Activated naive CD8-positive, alpha-beta T cell treated with anti-CD3 and anti-CD28 coated beads for 36 hours (primary cell): ENCODE results near the gene ST3GAL3. TPM values are rescaled to one million over a fixed set of nuclear protein-coding genes. Genes with fewer than 3 reads are reported as not detected.

Experiments
- DNase-seq: peaks from one replicate; pipeline ENCODE4 v3.0.0; 2021
- H3K27ac Mint-ChIP-seq: one replicate; pipeline ENCODE4 v1.8.0; 2022; ENCODE audit warnings: mild to moderate bottlenecking, moderate library complexity, mixed read lengths
- H3K27me3 Mint-ChIP-seq: one replicate; pipeline ENCODE4 v1.8.0; 2022; ENCODE audit warnings: mild to moderate bottlenecking, mixed read lengths
- H3K36me3 Mint-ChIP-seq: one replicate; pipeline ENCODE4 v1.8.0; 2021; ENCODE audit warnings: mild to moderate bottlenecking, mixed read lengths
- H3K4me1 Mint-ChIP-seq: one replicate; pipeline ENCODE4 v1.8.0; 2021; ENCODE audit warnings: mixed read lengths
- H3K4me3 Mint-ChIP-seq: one replicate; pipeline ENCODE4 v1.8.0; 2022; ENCODE audit warnings: mild to moderate bottlenecking, moderate library complexity, mixed read lengths
- H3K9me3 Mint-ChIP-seq: one replicate; pipeline ENCODE4 v1.8.0; 2022; ENCODE audit warnings: mixed read lengths
- total RNA-seq, 2 experiments: library from RNA; stranded (reverse); gene quantifications; one replicate each; pipeline ENCODE4 v1.2.3, GENCODE V29; 2021

Gene ST3GAL3
- total RNA-seq, 2 experiments from 2014 or later: 9.7 to 11.1 TPM

- Mint-ChIP-seq H3K27ac (no peak overlapping the region), H3K4me3 (no peak overlapping the region), H3K36me3 (peaks cover 15% of the 10 kb centered on the region), H3K27me3 (no peaks in the 10 kb centered on the region), H3K9me3 (peaks cover under 1% of the 10 kb centered on the region), H3K4me1 (peaks cover 9% of the 10 kb centered on the region)
- DNase-seq: no peak
Observed at GRCh38 chr1:43847290-43847689, 140.0 kb downstream of the ST3GAL3 start.

- no peak overlapping the region for H3K27ac Mint-ChIP-seq
- no peaks in the 10 kb centered on the region for H3K27me3 Mint-ChIP-seq
- peaks cover 10% of the 10 kb centered on the region for H3K36me3 Mint-ChIP-seq
- no peak for DNase-seq
- no peak overlapping the region for H3K4me3 Mint-ChIP-seq
- H3K4me1 Mint-ChIP-seq: peaks cover 12% of the 10 kb centered on the region
- H3K9me3 Mint-ChIP-seq: no peaks in the 10 kb centered on the region
Observed at GRCh38 chr1:43847882-43848281, 140.5 kb downstream of the ST3GAL3 start.

- H3K36me3 Mint-ChIP-seq: peaks cover 3% of the 10 kb centered on the region
- no peaks in the 10 kb centered on the region for H3K9me3 Mint-ChIP-seq
- H3K27ac Mint-ChIP-seq: no peak overlapping the region
- DNase-seq: no peak
- peaks cover 20% of the 10 kb centered on the region for H3K4me1 Mint-ChIP-seq
- no peak overlapping the region for H3K4me3 Mint-ChIP-seq
- H3K27me3 Mint-ChIP-seq: no peaks in the 10 kb centered on the region
Observed at GRCh38 chr1:43849670-43850069, 142.3 kb downstream of the ST3GAL3 start.

DNA sequence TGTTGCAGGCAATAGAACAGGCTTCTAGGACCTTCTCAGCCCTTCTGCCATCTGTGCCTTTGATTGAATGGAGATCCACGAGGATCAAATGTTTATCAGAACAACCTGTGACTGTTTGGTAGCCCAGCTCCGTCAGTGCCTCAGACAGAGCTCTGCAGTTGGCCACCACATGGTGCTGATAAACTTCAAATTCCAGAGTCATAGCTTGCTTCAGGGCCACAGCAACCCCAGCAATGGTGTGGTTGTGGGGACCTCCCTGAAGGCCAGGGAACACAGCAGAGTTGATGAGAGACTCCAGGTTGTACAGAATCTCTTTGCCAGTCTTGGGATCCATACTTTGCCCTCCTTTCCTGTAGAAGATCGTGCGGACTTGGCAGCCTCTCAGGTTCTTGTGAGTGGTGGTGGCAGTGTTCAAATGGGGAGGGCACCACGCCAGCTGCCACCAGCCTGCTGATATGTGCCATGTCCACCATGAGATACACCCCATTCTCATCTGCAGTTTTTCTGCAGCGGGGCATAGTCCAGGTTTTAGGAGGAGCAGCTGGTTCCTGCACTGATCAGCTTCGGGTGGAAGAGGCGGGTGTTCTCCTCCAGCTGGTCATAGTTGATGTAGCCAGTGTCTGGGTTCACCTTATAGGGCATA, 143.4 kb downstream of the ST3GAL3 start:
- H3K27ac Mint-ChIP-seq: no peak overlapping the region
- H3K36me3 Mint-ChIP-seq: peaks cover 7% of the 10 kb centered on the region
- H3K4me3 Mint-ChIP-seq: no peak overlapping the region
- peaks cover 20% of the 10 kb centered on the region for H3K4me1 Mint-ChIP-seq
- H3K9me3 Mint-ChIP-seq: no peaks in the 10 kb centered on the region
- no peaks in the 10 kb centered on the region for H3K27me3 Mint-ChIP-seq
- DNase-seq: no peak

DNA sequence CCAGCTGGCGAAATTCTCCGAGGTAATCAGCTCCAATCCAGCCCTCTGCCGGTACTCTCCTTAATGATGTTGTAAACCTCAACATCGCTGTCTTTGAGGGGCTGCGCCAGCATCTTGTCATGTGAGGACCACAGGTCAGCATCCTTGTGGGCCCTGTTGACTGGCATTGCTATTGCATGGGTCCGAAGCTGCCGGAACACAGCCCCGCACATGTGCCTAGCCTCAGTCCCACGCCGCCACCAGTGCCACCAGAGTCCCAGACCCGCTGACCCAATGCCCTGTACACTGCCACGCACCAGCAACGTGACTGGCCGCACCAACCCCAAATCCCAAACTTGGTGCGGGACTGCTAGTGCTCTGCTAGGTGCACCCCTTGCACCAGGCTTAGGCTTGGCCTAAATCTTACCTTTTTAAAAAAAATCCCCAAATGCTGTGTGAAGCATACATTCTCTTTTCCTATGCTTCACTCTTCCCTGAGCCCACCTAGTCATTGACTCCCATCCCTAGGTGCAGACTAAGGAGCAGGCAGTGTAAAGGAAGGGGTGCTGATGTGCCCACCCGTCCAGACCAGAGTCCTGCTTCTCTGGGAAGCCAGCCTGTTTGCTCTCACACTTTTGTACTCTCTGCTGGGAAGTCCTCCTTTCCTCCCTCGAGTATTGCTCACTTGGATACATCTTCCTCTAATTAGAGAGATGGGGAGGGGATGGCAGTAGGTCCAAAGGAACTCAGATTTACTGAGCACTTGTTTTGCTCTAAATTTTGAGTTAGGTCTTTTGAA, 144.4 kb downstream of the ST3GAL3 start:
- no peak overlapping the region for H3K27ac Mint-ChIP-seq
- no peaks in the 10 kb centered on the region for H3K9me3 Mint-ChIP-seq
- peaks cover 20% of the 10 kb centered on the region for H3K4me1 Mint-ChIP-seq
- H3K4me3 Mint-ChIP-seq: no peak overlapping the region
- H3K27me3 Mint-ChIP-seq: no peaks in the 10 kb centered on the region
- peaks cover 7% of the 10 kb centered on the region for H3K36me3 Mint-ChIP-seq
- no peak for DNase-seq

GRCh38 chr1:43853161-43853921, 146.0 kb downstream of the ST3GAL3 start:
- Mint-ChIP-seq H3K27me3 (no peaks in the 10 kb centered on the region), H3K4me3 (no peak overlapping the region), H3K4me1 (peaks cover 12% of the 10 kb centered on the region), H3K36me3 (peaks cover 9% of the 10 kb centered on the region), H3K9me3 (no peaks in the 10 kb centered on the region), H3K27ac (no peak overlapping the region)
- no peak for DNase-seq

DNA sequence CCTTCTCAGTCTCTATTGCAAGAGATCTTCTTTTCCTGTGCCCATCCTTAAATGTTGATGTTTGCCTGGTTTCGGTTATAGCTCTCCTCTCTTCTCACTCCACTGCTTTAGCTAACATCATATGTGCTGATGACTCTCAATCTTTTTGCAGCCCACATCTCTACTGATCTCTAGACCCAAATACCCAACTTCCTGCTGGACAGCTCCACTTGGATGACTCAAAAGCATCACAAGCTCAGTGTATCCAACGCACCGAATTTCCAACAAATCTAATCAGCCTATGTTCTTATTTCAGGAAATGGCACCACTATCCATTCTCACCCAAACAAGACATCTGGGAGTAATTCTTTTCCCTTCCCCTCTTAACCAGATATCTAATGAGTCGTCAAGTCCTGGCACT, 147.1 kb downstream of the ST3GAL3 start:
- Mint-ChIP-seq H3K4me3 (no peak overlapping the region), H3K27ac (no peak overlapping the region), H3K4me1 (peaks cover 12% of the 10 kb centered on the region), H3K27me3 (no peaks in the 10 kb centered on the region), H3K9me3 (no peaks in the 10 kb centered on the region), H3K36me3 (peaks cover 9% of the 10 kb centered on the region)
- DNase-seq: no peak

DNA sequence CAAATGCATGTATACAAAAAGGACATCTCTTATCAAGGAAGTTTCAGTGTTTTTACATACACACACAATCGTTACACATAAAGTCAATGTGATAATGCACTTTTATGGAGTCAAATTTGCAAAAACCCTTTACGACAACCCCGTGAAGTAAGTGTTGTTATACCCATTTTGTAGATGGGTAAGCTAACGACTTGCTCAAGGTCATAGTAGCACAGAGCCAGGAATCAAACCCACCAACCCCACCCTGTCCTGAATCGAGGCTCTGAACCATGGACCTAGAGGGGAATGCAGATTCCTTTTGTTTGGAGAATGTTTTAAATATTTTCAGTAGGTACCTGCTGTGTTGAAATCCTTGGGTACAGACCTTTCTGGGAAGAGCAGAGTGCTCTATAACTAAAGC, 148.9 kb downstream of the ST3GAL3 start:
- Mint-ChIP-seq H3K4me1 (peaks cover 12% of the 10 kb centered on the region), H3K27ac (no peak overlapping the region), H3K9me3 (no peaks in the 10 kb centered on the region), H3K27me3 (no peaks in the 10 kb centered on the region), H3K4me3 (no peak overlapping the region), H3K36me3 (peaks cover 9% of the 10 kb centered on the region)
- DNase-seq: no peak

DNA sequence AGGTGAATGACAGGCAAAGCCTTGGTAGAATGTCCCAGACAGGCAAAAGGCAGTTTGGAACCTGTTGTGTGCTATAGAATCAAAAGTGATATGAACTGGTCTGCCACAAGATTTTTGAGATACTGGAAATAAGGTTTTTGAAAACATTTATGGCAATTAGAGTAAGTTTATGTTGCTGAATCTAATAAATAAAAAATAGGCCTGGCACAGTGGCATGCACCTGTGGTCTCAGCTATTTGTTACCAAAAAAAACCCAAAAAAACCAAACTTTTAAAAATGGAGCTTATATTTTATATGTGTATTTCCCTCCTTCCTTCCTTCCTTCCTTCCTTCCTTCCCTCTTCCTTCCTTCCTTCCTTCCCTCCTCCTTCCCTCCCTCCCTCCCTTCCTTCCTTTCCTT, 149.8 kb downstream of the ST3GAL3 start:
- Mint-ChIP-seq H3K27ac (no peak overlapping the region), H3K9me3 (no peaks in the 10 kb centered on the region), H3K36me3 (peaks cover 9% of the 10 kb centered on the region), H3K4me3 (no peak overlapping the region), H3K27me3 (no peaks in the 10 kb centered on the region), H3K4me1 (peaks cover 12% of the 10 kb centered on the region)
- DNase-seq: no peak

DNA sequence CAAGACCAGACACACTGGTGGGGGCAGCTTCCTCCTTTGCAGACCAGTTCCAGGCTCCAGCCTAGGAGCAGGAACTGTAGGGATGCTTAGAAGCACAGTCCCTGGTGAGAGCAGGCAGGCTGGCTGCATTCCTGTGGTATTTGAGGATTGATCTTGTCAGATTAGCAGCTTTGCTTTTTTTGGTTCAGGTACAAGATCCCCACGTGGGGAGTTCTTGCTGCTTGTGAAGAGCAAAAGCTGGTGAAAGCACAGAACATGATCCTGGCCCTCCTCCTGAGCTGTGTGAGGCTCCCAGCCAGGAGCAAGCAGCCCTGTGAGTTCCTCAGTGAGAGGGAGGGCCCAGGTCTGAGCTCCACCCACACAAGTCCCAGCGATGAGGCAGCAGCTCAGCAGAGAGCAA, 151.0 kb downstream of the ST3GAL3 start:
- H3K4me3 Mint-ChIP-seq: no peak overlapping the region
- H3K36me3 Mint-ChIP-seq: peaks cover 9% of the 10 kb centered on the region
- no peak for DNase-seq
- H3K9me3 Mint-ChIP-seq: no peaks in the 10 kb centered on the region
- no peak overlapping the region for H3K27ac Mint-ChIP-seq
- peaks cover 3% of the 10 kb centered on the region for H3K4me1 Mint-ChIP-seq
- H3K27me3 Mint-ChIP-seq: no peaks in the 10 kb centered on the region

GRCh38 chr1:43861337-43861736, 154.0 kb downstream of the ST3GAL3 start:
- no peaks in the 10 kb centered on the region for H3K9me3 Mint-ChIP-seq
- peaks cover 2% of the 10 kb centered on the region for H3K36me3 Mint-ChIP-seq
- no peaks in the 10 kb centered on the region for H3K27me3 Mint-ChIP-seq
- DNase-seq: no peak
- no peak overlapping the region for H3K4me3 Mint-ChIP-seq
- H3K4me1 Mint-ChIP-seq: peaks cover 14% of the 10 kb centered on the region
- H3K27ac Mint-ChIP-seq: no peak overlapping the region

DNA sequence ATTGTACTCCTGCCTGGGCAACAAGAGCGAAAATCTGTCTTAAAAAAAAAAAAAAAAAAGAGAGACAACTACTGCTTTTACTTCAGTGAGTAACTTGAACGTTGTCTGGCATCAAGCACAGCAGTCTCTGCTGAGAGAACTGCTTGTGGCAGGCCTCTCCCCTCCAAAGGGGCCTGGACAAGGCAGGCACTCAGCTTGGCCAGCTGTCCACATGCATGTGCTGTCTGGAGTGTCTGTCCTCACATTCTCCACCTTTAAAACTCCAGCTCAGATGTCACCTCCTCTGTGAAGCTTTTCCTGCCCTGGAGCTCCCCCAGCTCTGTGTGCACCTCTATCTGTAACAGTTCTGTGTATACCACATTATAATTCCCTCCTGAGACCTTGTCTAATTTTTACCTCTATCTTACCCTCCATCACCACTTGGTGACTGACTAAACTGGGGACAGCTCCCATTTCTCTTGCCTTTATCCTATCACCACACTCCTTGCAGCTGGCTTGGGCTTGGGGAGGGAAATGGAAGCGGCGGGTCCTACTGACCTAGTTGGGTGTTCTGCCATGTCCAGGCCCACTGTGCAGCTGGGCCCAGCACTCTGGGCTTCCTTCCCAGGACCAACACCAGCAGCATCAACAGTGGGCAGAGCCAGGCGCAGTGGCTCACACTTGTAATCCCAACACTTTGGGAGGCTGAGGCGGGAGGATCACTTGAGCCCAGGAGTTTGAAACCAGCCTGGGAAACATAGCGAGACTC, 154.8 kb downstream of the ST3GAL3 start:
- peaks cover 14% of the 10 kb centered on the region for H3K4me1 Mint-ChIP-seq
- H3K27ac Mint-ChIP-seq: no peak overlapping the region
- no peak for DNase-seq
- H3K9me3 Mint-ChIP-seq: no peaks in the 10 kb centered on the region
- no peak overlapping the region for H3K4me3 Mint-ChIP-seq
- H3K36me3 Mint-ChIP-seq: peaks cover 2% of the 10 kb centered on the region
- no peaks in the 10 kb centered on the region for H3K27me3 Mint-ChIP-seq

GRCh38 chr1:43864111-43865045, 157.0 kb downstream of the ST3GAL3 start:
- Mint-ChIP-seq H3K36me3 (no peaks in the 10 kb centered on the region), H3K27me3 (no peaks in the 10 kb centered on the region), H3K9me3 (no peaks in the 10 kb centered on the region), H3K4me3 (no peak overlapping the region), H3K4me1 (peaks cover 16% of the 10 kb centered on the region), H3K27ac (no peak overlapping the region)
- DNase-seq: no peak

DNA sequence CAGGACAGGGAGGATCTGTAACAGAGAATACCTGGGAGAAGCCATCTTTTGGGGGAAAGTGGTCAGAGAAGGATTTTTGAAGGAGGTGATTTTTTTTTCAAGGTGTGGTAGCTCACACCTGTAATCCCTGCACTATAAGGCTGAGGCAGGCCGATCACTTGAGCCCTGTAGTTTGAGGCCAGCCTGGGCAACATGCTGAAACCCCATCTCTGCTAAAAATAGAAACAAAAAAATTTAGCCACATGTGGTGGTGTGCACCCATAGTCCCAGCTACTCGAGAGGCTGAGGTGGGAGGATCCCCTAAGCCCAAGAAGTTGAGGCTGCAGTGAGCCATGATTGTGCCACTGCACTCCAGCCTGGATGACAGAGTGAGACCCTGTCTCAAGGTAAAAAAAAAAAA, 158.9 kb downstream of the ST3GAL3 start:
- no peak overlapping the region for H3K27ac Mint-ChIP-seq
- H3K27me3 Mint-ChIP-seq: no peaks in the 10 kb centered on the region
- peaks cover 16% of the 10 kb centered on the region for H3K4me1 Mint-ChIP-seq
- H3K9me3 Mint-ChIP-seq: no peaks in the 10 kb centered on the region
- H3K36me3 Mint-ChIP-seq: no peaks in the 10 kb centered on the region
- H3K4me3 Mint-ChIP-seq: no peak overlapping the region
- DNase-seq: no peak
